ENCODE measurements around the gene GTPBP2.

The GTPBP2 gene, protein sequence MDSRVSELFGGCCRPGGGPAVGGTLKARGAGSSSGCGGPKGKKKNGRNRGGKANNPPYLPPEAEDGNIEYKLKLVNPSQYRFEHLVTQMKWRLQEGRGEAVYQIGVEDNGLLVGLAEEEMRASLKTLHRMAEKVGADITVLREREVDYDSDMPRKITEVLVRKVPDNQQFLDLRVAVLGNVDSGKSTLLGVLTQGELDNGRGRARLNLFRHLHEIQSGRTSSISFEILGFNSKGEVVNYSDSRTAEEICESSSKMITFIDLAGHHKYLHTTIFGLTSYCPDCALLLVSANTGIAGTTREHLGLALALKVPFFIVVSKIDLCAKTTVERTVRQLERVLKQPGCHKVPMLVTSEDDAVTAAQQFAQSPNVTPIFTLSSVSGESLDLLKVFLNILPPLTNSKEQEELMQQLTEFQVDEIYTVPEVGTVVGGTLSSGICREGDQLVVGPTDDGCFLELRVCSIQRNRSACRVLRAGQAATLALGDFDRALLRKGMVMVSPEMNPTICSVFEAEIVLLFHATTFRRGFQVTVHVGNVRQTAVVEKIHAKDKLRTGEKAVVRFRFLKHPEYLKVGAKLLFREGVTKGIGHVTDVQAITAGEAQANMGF

GRCh38 chr6:43629104-43629504, at the start of gene GTPBP2:
GTPBP2 (minus strand) TSS chr6:43629264; CDS start chr6:43629162, 102 bp downstream.
- peak; percentile 94 to 98 for DNase-seq (ENCODE audit: extremely low read depth in 1 of 2, low read depth in 1 of 2)

DNA sequence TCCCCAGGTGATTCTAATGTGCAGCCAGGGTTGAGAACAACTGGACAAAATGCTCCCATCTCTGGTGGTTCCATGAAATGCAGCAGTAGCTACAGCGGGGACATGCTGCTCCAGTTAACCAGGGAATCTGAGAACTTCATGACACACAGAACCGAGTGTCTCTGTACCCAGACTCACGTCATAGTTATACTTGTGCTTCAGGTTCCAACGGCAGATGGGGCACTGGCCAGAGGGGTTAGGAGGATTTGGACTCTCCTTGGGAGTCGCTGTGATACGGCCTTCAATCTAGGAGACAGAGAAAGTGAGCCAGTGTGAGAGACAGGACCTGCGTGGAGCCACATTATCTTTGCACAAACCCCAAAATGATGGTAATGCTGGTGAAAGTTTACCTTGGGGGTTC, 49.3 kb upstream of the GTPBP2 start:
- no peak for DNase-seq (ENCODE audit: extremely low read depth in 1 of 2, low read depth in 1 of 2)

GRCh38 chr6:43677759-43678158, 48.7 kb upstream of the GTPBP2 start:
- no peak for DNase-seq (ENCODE audit: extremely low read depth in 1 of 2, low read depth in 1 of 2)

DNA sequence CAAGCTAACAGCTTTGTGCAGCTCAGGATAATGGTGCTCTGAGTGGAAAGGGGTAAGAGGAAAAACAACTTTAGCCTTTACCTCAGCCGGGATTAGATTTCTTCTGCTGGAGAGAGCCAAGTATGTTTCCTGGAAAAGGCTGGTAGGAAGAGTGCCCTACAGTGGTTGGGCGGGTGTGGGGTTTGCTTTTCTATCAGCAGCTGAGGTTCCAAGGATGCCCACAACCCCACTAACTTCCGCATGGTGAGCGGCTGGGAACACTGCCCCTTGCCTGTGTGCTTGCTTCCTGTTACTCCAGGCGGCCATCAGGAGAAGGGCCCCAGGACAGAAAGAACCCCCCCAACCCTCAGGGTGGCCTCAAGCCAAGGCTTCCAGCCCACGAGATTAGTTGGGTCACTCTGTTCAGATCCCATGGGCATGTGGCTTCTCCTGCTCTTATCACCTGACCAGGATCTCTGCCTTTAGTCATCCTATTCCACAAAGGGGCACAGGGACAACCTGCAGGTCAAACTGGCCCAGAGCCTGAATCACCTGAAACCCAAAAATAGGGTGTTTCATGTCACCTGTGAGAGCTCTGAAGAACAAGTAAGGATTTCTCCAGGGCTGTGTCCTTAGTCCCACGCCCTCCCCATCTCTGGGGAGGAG, 48.0 kb upstream of the GTPBP2 start:
- DNase-seq (ENCODE audit: extremely low read depth in 1 of 2, low read depth in 1 of 2): no peak

DNA sequence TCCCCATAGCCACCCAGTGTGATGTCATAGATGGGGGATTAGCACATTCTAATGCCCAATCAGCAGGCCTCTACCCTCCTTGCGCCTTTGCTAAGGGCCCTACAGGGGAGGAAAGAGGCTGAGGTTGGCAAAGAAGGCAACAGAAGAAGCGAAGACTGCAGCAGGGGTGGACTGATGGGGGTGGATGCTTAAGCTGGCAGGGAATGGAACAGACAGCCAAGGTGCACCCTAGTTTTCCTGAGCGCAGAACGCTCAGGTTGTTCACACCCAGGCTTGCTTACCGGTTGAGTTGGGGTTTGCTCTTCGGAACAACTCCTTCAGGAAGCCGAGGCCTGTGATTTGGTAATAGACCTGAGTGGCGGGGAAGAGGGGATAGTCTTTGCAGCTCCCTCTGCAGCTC, 45.9 kb upstream of the GTPBP2 start:
- no peak for DNase-seq (ENCODE audit: extremely low read depth in 1 of 2, low read depth in 1 of 2)

DNA sequence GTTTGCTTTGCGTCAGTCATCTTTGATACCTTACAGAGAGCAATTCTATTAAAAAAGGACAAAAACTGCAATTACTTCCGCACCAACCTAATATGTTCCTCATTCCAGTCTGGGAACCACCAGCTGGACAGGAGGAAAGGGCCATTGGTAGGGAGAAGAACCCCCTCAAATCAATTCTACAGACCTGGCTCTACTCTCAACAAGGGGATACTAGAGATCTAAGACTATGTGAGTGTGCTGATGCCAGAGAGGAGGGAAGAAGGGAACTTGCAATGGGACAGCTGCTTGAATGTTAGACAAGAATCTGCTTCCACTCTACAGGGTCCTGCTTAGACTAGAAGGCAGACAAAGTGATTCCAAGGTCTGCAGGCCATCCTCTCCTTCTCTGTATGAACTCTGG, 45.2 kb upstream of the GTPBP2 start:
- no peak for DNase-seq (ENCODE audit: extremely low read depth in 1 of 2, low read depth in 1 of 2)

- DNase-seq (ENCODE audit: extremely low read depth in 1 of 2, low read depth in 1 of 2): no peak
Measured at GRCh38 chr6:43673444-43674084, 44.5 kb upstream of the GTPBP2 start.

DNA sequence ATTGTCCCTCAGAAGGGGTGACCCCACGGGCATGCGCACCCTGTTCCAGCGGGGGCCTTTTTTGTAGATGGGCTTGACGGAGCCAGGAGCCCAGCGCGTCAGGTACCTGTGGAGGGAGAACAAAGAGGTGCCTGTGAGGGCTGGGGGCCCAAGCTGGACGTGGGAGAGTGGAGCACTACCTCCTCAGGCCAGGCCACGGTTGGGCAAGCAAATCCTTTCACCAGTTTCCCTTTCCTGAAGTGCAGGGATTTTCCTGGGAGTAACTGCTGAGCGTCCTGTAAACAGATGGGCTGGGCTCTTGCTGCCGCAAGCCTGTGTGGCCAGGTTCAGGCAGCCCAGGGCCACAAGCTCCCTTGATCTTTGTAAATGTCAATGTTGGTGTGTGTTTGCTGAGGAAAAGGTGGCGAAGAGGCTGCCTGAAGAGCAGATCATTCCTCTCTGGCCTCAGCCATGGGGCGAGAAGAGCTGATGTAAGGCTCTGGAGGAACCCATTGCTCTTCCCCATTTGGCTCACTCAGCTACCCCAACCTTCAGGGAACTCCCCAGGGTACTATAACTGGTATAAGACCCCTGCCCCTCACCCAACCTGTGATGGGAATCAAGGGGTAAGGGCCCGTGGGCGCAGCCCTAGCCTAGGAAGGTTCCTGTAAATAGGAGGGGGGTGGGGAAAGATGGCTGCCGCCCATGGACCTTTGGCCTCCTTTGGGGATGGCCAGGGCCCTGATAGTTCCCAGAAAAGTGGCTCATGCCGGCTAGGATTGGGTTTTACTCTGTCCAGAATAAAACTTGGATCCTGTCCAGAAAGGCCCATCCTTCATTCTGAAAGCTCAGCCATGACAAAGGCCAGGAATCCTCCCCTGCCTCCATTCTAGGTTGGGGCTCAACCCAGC, 43.0 kb upstream of the GTPBP2 start:
- no peak for DNase-seq (ENCODE audit: extremely low read depth in 1 of 2, low read depth in 1 of 2)

GRCh38 chr6:43671011-43671800, 42.1 kb upstream of the GTPBP2 start:
- no peak for DNase-seq (ENCODE audit: extremely low read depth in 1 of 2, low read depth in 1 of 2)

GRCh38 chr6:43670623-43670986, 41.5 kb upstream of the GTPBP2 start:
- DNase-seq (ENCODE audit: extremely low read depth in 1 of 2, low read depth in 1 of 2): no peak

GRCh38 chr6:43669922-43670622, 41.0 kb upstream of the GTPBP2 start:
- peak in 1 of 2 donors; percentile 15 for DNase-seq (ENCODE audit: extremely low read depth in 1 of 2, low read depth in 1 of 2)

GRCh38 chr6:43669050-43669921, 40.2 kb upstream of the GTPBP2 start:
- no peak for DNase-seq (ENCODE audit: extremely low read depth in 1 of 2, low read depth in 1 of 2)

GRCh38 chr6:43668151-43669028, 39.3 kb upstream of the GTPBP2 start:
- peak; percentile 22 to 37 for DNase-seq (ENCODE audit: extremely low read depth in 1 of 2, low read depth in 1 of 2)

- peak; percentile 24 to 52 for DNase-seq (ENCODE audit: extremely low read depth in 1 of 2, low read depth in 1 of 2)
Measured at GRCh38 chr6:43667245-43668150, 38.4 kb upstream of the GTPBP2 start.

DNA sequence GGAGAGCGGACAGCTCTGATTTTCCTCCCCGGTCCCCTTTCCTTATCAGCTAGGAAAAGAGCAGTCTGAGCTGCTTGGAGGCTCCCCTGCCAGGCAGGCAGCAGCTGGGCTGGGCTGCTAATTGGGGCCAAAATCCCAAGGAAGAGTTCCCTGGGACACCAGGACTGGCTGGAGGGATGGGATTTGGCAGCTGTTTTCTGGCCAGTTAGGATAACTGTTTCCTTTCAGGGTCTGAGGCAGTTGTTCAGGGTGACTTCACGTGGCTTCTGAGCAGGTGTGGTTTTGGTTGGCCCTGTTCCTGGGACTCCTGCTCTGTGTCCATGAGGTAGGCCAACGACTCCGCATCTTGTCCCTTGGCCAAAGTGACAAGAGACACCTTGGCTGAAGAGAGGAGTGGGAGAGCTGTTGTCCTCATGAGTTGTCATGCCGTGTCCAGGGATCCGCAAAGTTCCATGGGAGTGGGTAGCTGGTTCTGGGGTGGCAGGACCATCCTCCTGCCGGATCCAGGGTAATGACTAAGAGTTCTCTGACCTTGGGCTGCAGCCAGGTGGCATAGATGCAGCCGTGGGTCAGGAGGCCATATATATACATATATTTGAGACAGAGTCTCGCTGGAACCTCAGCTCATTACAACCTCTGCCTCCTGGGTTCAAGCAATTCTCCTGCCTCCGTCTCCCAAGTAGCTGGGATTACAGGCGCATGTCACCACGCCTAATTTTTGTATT, 37.3 kb upstream of the GTPBP2 start:
- DNase-seq (ENCODE audit: extremely low read depth in 1 of 2, low read depth in 1 of 2): no peak

DNA sequence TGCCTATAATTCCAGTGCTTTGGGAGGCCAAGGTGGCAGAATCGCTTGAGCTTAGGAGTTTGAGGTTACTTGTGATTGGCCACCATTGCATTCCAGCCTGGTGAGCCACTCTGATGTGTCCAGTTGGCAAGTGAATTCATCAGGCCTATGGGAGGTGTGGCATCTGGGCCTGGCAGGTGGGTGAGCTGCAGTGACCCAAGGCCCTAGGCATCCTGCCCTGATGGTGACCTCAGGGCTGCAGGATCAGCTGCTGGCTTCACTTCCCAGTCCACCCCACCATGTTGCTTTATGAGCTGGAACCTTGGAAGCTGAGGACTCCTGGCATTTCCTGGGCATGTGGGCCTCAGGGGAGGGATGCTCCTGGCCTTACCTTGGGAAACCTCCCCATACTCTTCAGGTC, 36.3 kb upstream of the GTPBP2 start:
- DNase-seq (ENCODE audit: extremely low read depth in 1 of 2, low read depth in 1 of 2): no peak
